Measurements from ENCODE around the gene RNF213. TPM values are rescaled to one million over a fixed set of nuclear protein-coding genes. Genes with fewer than 3 reads are reported as not detected.

RNF213 gene
- total and polyA plus RNA-seq, 7 donors, result 7.8 to 138 (median 50.4) TPM

DNA sequence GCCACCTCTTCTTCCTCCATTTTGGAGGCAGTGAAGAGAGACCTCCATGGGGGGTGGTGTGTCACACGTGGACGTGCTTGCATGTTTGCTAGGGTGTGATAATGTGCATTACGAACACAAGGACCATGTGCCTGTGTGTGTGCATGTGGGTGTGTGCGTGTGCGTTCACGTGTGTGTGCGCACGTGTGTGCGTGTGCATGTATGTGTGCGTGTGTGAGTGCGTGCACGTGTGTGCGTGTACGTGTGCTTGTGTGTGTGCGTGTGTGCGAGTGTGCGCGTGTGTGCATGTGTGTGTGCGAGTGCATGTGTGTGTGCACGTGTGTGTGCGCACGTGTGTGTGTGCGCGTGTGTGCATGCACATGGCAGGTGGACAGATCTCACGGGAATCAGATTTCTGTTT lies 29.5 kb downstream of the RNF213 start:
- intact Hi-C loops (cut with DNase I), result no loop called here
- no peak overlapping the region for H3K4me3 ChIP-seq
- H3K27ac ChIP-seq, result no peak overlapping the region
- no peak for DNase-seq
- peaks cover 33 to 86% (median 65%) of the 10 kb centered on the region in 4 donors for H3K36me3 ChIP-seq
- no peaks in the 10 kb centered on the region for H3K9me3 ChIP-seq
- 89 to 97% methylated on average over 25 of the region's 25 CpGs for WGBS, 2 donors
- no peaks in the 10 kb centered on the region for H3K27me3 ChIP-seq
- no peaks in the 10 kb centered on the region for H3K4me1 ChIP-seq
- TF ChIP-seq POLR2A (IDR thresholded peaks at IDR 0.05), result no peak
- no peak for TF ChIP-seq POLR2AphosphoS5 (IDR thresholded peaks at IDR 0.05)
- TF ChIP-seq EP300 (IDR thresholded peaks at IDR 0.05), result no peak
- TF ChIP-seq, protein P1, sequence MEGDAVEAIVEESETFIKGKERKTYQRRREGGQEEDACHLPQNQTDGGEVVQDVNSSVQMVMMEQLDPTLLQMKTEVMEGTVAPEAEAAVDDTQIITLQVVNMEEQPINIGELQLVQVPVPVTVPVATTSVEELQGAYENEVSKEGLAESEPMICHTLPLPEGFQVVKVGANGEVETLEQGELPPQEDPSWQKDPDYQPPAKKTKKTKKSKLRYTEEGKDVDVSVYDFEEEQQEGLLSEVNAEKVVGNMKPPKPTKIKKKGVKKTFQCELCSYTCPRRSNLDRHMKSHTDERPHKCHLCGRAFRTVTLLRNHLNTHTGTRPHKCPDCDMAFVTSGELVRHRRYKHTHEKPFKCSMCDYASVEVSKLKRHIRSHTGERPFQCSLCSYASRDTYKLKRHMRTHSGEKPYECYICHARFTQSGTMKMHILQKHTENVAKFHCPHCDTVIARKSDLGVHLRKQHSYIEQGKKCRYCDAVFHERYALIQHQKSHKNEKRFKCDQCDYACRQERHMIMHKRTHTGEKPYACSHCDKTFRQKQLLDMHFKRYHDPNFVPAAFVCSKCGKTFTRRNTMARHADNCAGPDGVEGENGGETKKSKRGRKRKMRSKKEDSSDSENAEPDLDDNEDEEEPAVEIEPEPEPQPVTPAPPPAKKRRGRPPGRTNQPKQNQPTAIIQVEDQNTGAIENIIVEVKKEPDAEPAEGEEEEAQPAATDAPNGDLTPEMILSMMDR (IDR thresholded peaks at IDR 0.05), result no peak

DNA sequence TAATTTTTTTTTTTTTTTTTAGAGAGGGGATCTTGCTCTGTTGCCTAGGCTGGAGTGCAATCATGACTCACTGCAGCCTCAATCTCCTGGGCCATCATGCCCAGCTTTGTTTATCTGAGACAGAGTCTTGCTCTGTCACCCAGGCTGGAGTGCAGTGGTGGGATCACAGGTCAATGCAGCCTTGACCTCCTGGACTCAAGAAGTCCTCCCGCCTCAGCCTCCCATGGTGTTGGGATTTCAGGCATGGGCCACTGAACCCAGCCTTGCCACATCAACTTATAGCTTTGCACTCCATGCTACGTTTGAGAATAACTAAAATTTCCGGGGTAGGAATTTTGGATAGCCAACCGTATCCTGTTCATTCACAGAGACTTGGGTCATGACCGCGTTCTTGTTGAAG lies 30.6 kb downstream of the RNF213 start:
- no peaks in the 10 kb centered on the region for H3K27me3 ChIP-seq

DNA sequence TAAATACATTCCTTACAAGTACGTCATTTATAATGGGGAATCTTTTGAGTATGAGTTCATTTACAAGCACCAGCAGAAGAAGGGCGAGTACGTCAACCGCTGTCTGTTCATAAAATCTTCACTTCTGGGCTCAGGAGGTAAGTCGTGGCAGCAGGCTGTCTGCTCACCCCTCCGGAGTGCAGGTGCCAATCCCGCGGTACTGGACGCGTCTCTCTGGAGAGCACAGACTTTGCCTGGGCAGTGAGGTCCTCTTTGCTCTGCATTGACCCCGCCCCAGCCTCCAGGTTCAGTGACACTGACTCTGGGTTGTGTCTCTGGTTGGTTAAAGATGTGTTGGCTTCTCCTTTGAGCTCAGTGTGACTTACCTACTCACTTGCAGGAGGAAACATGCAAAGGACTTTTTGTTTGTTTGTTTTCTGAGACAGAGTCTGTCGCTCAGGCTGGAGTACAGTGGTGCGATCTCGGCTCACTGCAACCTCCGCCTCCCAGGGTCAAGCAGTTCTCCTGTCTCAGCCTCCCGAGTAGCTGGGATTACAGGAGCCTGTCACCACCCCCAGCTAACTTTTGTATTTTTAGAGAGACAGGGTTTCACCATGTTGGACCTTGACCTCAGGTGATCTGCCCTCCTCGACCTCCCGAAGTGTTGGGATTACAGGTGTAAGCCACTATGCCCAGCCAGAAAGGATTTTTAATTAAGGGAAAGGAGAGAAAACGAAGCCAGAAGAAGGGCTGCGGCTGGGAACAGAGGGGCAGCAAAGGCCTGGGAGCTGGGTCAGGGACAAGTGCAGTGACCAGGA lies 31.2 kb downstream of the RNF213 start:
- no peak for DNase-seq
- WGBS, 2 donors, result 95 to 96% methylated on average over 20 of the region's 20 CpGs
- peaks cover 50 to 98% (median 81%) of the 10 kb centered on the region in 4 donors for H3K36me3 ChIP-seq
- no peaks in the 10 kb centered on the region for H3K4me1 ChIP-seq
- H3K27ac ChIP-seq, result no peak overlapping the region
- intact Hi-C loops (cut with DNase I), result no loop called here
- no peaks in the 10 kb centered on the region for H3K27me3 ChIP-seq
- H3K9me3 ChIP-seq, result no peaks in the 10 kb centered on the region
- TF ChIP-seq, protein P1 (IDR thresholded peaks at IDR 0.05), result no peak
- TF ChIP-seq EP300 (IDR thresholded peaks at IDR 0.05), result no peak
- no peak for TF ChIP-seq POLR2AphosphoS5 (IDR thresholded peaks at IDR 0.05)
- TF ChIP-seq POLR2A (IDR thresholded peaks at IDR 0.05), result no peak
- no peak overlapping the region for H3K4me3 ChIP-seq

More for the DNA sequence above, 30.6 kb downstream of the RNF213 start:
- WGBS, 2 donors, result 97% methylated on average over 6 of the region's 6 CpGs
- no peak for DNase-seq
- no peak overlapping the region for H3K27ac ChIP-seq
- no peaks in the 10 kb centered on the region for H3K4me1 ChIP-seq
- TF ChIP-seq, protein P1 (IDR thresholded peaks at IDR 0.05), result no peak
- TF ChIP-seq POLR2A (IDR thresholded peaks at IDR 0.05) (no peak), EP300 (IDR thresholded peaks at IDR 0.05) (no peak), POLR2AphosphoS5 (IDR thresholded peaks at IDR 0.05) (no peak)
- peaks cover 44 to 97% (median 76%) of the 10 kb centered on the region in 4 donors for H3K36me3 ChIP-seq
- H3K4me3 ChIP-seq, result no peak overlapping the region
- H3K9me3 ChIP-seq, result no peaks in the 10 kb centered on the region
- intact Hi-C loops (cut with DNase I), result no loop called here

DNA sequence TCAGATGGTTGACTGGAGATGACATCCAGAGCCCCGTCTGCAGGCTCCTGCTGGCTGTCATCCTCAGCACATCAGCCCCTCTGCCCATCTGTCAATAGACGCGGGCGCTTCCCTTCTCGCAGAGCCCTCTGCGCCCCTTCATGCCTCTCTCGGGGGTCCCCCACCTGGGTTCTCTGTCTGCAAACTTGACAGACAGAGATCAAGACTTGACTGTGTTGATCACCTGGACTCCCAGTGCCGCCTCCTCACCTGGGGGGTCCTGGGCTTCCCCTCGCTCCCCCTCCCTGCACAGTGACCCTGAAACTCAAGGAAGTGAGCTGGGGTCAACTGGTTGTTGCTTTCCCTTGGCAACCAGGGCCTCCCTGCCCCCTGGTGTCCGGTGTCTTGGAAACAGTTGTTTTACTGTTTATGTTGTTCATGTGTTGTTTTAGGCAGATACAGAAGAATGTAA lies 31.9 kb downstream of the RNF213 start:
- WGBS, 2 donors, result 95% methylated on average over 10 of the region's 10 CpGs
- H3K36me3 ChIP-seq, result peaks cover 53 to 100% (median 86%) of the 10 kb centered on the region in 4 donors
- no peak for DNase-seq
- intact Hi-C loops (cut with DNase I), result no loop called here
- H3K4me1 ChIP-seq, result no peaks in the 10 kb centered on the region
- H3K9me3 ChIP-seq, result no peaks in the 10 kb centered on the region
- no peak overlapping the region for H3K4me3 ChIP-seq
- H3K27me3 ChIP-seq, result no peaks in the 10 kb centered on the region
- TF ChIP-seq POLR2AphosphoS5 (IDR thresholded peaks at IDR 0.05) (no peak), EP300 (IDR thresholded peaks at IDR 0.05) (no peak), POLR2A (IDR thresholded peaks at IDR 0.05) (no peak)
- TF ChIP-seq, protein P1 (IDR thresholded peaks at IDR 0.05), result no peak
- no peak overlapping the region for H3K27ac ChIP-seq
